T1000 (cell line): Measurements from ENCODE around the gene ARHGEF4.

Source experiments
- DNase-seq: peaks from one replicate; lab custom pipeline; 2025; ENCODE audit warnings: mixed read lengths; lab: John Stamatoyannopoulos, UW

The ARHGEF4 gene

DNA sequence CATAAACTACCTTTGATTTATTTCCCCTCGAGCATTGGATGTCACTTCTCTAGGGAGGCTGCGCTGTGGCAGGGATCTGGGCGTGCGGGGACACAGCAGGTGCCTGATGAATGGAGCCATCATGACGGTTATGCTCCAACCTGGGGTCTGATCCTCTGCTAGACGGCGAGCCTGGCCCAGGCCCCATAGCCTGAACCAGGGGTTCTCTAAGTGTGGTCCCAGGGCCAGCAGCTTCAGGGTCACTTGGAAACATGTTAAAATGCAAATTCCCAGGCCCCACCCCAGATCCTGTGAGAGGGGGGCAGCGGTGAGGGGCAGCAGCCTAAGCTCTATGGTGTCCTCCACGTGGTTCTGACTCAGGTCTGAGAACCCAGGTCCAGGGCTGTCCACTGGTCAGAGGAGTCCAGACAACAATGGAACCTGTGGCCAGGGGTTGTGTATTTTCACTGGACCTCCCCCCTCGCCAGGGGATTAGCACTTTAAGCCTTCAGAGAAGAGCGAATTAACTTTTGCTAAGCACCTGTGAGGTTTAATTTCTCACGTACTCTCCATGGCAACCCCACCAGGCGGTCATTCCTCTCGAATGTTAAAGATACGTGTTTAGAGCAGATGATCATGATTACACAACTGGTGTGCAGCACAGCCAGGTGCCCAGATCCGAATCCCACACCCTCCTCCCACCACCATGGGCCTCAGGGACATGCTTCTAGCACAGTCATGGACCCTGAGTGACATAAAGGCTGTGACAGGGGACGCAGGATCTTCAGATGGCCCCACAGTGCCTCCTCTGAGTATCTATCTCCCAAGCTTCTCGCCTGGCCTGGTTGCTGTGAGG is 1.6 kb upstream of the ARHGEF4 start:
- DNase-seq: no peak

DNA sequence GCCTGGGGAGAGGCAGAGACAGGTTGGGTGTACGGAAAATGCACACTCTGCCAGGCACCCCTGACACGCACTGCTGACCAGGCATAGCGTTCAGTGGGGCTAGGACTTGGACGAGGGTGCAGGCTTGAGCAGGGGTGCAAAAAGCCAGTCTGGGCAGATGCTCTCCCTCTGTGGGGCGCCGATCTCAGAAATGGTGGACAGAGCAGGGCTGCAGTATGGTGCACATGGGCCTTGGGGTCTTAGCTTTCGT is 1.0 kb upstream of the ARHGEF4 start:
- DNase-seq: no peak

DNA sequence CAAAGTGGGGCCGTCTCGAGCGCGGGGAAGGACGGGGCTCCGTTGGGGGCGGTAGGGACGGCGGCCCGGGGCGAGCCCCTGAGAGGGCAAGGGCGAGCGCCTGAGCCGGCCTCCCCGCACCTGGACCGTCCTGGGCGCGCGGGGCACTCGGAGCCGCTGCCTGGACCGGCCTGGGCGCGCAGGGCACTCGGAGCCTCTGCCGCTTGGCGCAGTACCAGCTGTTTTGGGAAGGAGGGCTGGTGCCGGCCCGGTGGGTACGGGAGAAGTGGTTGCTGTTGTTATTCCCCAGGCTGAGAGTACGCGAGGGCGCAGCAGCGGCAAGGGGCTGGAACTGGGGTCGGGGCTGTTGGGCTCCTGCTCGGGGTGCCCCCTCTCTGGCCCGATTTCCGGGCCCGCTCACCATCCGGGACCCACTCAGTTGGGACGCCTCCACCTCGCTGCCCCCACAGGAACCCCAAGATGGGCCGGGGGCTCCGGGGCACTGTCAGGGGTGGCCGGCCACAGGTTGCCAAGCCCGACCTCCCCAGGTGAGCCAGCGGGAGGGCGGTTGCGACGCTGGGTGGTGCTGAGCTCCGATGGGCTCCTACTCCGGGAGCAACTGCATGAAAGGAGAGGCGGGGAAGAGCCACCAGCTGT is 579 bp downstream of the ARHGEF4 start:
- DNase-seq: no peak

DNA sequence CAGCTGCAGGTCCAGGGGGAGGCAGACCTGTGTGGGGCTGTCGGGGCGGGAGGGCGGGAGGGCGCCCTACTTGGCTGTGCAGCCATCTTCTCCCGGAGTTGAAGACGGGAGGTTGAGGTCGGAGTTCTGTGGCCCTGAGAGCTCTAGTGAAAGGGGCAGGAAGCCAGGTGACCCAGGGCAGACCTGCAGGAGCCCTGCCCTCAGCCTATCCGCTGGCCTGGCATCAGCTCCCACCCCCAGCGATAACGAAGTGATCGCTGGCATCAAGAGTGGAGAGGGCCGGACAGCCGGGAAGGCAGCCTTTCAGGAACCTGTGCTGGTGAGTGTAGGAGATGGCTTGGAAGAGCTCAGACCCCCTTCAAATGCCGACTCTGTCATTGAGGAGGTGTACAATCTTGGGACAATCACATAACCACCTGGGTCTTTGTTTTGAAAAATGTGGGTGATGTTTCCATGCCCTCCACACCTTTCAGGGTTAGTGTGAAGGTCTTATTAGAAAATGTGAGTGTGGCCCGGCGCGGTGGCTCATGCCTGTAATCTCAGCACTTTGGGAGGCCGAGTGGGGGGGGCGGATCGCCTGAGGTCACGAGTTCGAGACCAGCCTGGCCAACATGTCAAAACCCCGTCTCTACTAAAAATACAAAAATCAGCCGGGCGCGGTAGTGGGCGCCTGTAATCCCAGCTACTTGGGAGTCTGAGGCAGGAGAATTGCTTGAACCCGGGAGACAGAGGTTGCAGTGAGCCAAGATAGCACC is 1.3 kb downstream of the ARHGEF4 start:
- no peak for DNase-seq

DNA sequence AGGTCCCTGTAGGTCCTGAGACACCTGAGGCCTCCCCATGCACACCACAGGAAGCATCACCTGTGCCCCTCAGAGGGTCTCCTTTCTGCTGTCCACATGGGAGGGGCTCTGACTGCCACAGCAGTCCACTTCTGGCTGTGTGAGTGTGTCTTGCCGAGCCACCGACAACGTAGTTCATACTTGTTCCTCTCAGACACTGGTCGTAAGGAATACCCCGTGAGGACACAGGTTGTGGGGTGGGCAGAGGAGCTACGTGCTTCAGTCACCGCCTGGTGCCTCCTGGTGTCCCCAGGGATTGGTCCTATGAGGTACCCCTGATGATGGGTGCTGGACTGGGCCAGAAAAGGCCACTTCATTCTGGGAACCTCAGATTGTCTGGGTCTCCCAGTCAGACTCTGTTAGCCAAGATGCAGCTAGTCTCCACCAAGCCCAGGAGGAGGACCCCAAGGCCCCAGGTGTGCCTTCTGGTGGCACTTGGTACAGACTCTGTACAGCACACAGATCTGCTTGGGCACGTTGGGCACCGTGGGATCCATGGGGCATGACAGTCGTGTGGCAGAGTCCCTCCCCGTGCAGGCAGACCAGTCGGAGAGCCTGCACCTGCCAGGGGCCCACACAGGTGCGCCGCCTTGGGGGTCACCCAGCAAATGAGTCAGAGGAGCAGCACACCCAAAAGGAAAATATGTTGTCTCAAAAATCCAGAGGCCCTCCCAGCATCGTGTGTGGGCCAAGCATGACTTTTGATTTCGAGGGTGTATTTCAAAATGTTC is 2.5 kb downstream of the ARHGEF4 start:
- no peak for DNase-seq

DNA sequence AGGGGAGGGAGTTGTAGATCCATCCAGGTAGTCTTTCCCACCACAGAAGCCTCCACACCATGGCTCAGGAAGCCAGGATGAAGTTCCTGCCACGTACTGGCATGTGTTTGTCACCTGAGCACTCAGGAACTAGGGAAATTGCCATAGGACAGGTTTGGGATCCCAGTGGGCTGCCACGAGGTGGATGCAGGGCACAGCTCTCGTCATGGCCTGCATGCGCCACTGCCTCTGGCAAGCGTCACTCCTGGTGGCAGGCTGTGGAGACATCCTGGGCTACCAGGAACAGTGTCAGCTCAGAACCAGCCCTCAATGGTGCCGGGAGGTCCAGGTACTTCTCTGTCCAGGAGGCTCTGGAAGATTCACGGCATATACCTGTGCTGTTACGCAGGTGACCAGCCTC is 3.8 kb downstream of the ARHGEF4 start:
- no peak for DNase-seq

DNA sequence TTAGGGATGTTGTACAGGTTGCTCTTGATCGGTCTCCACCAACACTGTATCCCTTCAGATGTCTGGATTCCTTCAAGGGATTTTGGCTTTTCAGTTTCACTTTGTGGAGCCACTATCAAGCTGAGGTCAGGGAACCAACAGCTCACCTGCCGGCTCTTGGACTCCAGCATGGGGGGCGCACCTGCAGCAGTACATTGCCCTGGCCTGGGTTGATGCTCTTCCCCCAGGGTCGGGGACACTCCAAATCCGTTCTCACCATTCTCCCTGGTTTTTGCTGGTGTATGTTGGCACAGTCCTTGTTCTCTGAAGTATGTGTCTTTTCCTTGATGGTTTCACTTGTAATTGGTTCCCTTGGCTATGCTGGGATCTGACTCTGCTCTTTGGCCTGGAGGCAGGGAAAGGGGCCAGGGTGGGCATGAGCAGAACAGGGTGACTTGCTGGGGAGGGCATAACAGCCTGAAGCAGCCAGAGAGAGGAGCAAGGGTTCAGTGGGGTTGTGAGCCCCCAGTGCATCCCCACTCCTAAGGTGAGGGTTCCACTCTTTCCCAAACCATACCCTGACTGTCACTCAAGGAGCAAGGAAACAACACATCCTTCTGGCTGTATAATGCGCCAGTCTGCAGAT is 5.1 kb downstream of the ARHGEF4 start:
- no peak for DNase-seq

DNA sequence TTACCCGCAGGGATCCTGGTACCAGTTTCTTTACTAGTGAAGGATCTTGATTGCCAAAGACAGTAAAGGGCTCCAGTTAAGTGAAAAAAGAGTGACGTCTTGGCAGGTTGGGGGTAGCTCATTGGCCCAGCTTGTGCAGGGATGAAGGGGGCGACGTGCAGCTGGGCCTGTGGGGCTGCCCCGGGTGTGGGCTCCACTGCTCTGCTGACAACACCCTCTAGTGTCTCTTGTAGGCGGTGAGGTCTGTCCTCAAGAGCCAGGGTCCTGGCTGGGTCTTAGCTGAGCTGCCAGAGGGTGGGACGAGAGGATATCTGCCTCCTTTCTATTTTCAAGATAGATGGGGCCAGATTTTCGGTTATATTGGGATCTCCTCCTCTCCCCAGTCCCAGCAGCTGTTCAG is 6.1 kb downstream of the ARHGEF4 start:
- DNase-seq: no peak

DNA sequence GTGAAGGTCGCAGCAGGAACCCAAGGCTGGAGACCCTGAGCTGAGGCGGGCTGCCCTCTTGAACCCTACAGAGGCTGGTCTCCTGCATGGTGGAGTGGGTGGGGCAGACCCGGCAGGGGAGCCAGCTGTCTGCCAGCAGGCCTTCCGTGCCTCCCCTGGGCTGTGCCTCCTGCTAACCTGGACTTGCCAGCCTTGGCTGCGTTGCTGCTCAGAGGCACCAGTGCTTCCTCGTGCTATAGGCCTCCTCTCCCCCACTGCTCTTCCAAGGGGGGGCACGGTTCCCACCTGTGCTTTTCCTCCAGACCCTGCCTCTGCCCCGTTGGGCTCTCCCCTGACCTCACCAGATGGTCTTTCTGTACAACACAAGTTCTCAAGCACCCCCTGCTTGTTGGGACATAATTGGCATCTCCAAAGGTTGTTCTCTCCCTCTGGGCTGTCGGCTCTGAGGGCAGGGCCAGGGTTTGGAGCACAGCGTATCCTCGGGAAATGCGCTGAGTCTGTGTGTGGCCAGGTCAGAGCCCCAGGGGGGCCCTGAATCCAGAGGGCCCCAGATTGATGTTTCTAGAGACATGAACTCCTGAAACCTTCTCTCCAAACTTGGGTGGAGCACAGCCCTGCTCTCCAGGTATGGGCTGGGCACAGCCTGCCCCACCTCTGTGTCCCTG is 6.7 kb downstream of the ARHGEF4 start:
- DNase-seq: no peak

DNA sequence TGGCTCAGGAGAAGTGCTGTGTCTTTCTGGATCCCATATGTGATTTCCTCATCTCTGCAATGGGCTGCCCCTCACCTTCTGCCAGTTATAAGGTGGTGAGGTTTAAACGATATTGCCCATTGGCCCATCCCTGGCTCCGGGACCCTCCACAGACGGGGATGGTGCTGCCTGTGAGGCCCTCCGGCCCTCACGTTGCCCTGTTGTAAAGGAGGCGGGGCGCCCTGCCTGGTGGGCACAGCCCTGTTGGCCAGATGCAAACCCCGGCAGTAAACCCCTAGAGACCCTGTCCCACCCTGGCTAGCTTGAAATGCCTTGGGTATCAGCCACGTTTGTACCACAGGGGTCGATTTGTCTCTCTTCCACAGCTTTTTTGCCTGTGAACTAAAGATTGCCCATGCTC is 7.4 kb downstream of the ARHGEF4 start:
- DNase-seq: no peak

DNA sequence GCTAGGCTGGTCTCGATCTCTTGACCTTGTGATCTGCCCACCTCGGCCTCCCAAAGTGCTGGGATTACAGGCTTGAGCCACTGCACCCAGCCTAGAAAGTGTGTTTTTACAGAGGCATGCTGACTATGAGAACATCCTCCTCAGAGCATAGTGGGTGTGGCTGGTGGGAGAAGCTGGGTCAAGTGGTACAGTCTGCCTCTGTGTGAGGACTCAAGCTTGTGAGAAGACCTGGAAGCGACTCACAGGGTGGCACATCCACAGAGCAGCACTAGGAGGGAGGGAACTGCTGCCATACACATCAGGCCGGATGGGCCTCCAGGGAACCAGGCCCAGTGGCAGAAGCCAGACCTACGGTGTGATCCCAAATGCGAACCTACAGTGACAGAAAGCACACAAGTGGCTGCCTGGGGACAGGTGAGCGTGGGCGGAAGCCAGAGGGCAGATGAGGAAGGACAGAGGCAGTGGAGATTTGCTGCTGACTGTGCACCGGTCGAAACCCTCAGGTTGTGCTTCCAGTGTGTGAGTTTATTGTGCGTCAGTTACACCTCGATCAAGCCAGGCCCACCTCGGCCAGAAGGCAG is 8.9 kb downstream of the ARHGEF4 start:
- peak; percentile 20 for DNase-seq

DNA sequence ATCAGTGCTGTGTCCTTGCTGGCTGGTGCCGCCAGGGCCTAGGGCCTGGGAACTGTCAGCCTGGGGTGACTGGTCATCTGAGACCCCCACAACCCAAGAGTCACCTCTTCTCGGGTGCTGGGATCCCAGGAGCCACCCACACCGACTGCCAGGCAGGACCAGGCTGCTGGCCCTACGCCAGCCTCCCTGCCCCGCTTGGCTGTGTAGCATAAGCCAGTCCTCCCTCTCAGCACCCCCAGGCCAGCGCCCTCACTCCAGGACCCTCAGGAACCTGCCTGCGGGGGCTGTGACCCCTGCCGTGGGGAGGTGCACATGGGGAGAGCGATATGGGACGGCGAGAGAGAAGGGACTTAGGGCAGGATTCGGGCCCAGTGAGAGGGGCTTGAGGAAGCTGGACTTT is 9.5 kb downstream of the ARHGEF4 start:
- DNase-seq: no peak

DNA sequence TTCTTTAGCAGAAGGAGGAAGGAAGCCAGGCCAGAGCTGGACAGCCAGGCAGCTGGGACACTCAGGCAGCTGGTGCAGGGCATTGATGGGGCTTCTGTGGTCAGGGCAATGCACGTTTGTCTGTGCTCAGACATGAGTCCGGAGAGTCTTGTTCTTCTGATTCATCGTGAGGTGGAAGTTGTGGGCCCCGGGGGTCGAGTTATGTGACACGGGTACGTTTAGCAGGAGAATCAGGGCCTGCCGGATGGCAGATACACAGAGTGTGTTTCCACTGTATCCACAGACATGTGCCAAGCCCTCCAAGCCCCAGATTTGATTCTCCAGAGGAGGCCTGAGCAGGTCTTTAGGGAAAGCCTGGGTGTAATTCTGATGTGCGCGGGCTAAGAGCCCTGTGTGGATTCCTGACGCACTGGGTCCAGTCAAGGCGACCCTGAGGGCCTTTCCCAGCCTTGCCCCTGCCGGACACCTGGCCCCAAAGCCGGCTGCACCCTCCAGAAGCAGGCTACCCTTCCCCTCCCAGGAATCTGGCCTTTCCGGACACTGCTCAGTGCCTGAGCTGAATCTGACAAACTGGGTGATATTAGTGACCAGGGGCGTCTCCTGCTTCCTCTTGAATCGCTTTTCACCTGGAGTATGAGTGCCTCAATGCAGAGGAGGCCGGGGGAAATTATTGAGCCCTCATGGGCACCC is 10.1 kb downstream of the ARHGEF4 start:
- peak; percentile 67 for DNase-seq

DNA sequence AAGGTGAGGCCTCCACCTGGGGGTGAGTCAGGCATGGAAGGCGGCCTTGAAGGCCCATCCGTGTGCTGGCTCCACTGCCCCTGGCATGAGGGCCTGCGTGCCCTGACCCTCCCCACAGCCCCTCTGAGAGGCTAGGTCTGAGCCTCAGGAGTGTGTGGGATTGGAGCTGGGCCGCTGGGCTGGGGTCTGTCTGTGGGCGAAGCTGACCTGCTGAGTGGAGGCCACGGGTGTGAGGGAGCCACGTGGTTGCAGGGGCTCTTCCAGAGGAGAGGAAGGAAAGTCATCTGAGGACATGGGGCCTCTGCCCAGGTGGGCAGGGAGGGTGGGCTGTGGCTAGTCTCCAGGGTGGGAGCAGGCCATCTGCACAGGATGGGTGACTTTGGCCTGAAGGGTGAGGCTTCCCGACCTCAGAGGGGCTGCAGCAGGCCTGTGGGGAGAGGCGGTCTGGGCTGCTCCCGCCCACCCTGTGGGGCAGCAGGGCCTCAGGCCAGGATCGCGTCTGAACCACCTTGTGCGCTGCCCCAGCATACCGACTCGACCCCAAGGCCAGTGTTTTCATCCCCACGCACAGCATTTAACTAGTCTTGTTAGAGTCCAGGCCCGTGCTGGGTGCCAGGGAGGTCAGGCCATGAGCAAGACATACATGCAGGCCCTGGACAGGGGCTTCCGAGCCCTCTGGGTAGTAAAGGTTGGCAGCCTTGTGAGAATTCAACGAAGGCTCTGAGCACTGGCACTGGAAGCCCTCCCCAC is 11.2 kb downstream of the ARHGEF4 start:
- DNase-seq: no peak

DNA sequence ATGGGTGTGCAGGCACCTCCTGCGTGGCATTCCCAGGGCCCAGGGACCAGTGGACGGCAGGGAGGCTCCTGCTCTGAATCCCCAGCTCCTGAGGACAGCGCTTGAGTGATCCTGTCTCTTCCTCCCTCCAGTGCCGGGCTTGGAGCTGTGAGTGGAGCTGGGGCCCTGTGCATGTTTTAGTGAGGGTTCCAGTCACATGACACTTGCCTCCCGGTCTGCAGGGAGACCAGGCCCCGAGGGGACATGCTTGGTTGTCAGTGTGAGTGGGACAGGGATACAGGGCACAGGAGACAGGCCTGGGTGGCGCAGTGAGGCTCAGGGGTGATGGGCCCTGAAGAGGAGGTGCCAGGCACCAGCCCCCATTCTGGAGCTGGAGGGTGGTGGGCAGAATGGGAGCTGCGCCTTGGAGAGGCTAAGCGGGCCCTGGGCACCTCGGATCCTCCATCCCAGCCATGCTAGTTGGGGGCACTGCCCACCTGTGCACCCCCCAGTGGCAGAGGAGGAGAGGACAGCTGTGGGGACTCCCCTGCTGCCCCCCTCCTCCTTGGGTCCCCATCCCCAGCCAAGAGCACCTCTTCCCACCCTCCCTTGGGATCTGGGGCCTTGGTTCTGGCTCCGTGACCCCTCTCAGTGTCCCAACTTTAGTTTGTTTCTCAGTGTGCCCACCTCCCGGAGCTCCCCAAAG is 12.0 kb downstream of the ARHGEF4 start:
- no peak for DNase-seq

DNA sequence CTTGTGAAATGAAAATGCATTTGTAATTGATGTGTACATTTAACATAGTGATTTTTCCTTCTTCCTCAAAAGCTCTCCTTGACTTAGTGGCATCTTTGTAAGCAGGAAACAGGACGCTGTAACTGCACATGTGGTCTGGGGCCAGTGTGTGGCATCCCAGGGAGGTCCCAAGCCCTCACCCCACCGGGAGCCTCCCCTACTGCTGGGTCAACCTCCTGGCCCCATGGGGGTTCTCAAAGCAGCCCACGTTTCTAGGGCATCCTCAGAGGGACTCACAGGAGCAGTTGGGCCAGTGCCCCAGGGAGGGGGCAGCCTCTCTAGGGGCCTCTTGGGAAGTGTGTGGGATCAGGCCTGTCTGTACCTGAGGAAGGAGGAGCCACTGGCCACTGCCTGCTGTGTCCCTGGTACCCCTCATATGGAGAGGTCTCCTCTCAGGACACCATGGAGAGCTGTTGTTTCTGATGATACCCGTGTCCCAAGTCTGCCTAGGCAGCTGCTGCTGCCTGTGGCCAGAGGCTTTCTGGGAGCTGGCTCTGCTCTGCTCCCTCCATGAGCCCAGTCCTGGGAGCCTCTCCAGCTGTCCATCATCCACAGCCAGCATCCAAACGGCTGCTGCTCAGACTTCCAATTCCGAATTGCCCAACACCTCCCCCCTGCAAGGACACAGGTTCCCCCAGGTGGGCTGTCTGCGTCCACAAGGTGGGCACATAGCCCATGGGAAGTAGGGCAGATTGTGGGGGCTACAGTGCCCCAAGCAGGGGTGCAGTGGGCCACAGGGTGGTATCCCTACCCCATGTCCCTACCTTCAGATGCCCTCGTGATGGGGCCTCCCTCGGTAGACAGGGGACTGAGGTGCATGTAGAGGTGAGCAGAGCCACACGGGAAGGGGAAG is 13.4 kb downstream of the ARHGEF4 start:
- no peak for DNase-seq

DNA sequence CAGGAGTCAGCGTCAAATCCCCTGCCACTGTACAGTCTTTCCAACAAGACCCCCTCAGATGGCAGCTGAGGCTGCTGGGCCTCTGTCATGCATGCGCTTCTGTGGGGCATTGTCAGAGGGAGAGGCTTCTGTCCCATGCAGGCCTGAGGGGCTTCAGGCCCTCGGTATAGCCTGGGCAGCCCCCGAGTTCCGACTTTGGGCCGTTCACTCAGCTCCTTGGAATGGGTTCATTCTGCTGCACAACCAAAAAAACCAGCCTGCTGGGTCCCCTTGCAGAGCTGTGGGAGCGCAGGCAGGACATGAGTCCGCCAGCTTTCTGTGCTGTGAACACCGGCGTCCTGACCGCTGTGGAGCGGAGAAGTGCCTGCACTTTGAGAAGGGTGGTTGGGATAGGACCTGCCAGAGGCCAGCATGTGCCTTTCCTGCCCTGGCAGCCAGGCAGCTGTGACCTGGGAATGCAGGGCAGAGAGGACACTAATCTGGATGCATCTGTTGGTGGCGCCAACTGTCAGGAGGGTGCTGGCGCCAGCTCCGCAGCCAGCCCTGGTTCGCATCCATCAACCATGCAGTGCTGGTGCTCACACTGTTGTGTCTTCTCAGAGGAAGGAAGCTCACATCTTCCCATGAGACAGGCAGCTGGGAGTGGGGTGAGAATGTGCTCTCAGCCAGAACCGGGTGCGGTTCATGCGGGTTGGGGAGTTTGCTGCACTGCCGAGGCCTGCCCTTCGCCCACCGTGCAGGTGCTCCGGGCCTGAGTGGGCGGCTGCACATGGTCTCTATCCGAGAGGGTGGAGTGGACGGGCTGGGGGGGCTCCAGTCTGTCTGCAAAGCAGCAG is 14.3 kb downstream of the ARHGEF4 start:
- no peak for DNase-seq
